OCI-M1 (cell line): Measurements from ENCODE around the gene RBMS3.
A peak's percentile ranks its signal among the peaks of the same experiment; 100 is the strongest.
"Not testable (repeated sequence)": the region's sequence is repeated elsewhere in the genome, so short reads cannot be mapped to it uniquely, and the experiment has no call there.

ENCODE experiments used
- DNase-seq: peaks from one replicate; lab custom pipeline; 2025; lab: John Stamatoyannopoulos, UW

Gene RBMS3

GRCh38 chr3:29777869-29778268, 497.0 kb downstream of the RBMS3 start:
- no peak for DNase-seq

- peak; percentile 26 for DNase-seq
These were observed 508.8 kb downstream of the RBMS3 start for GRCh38 chr3:29789686-29790085.

GRCh38 chr3:29796808-29797207, 515.9 kb downstream of the RBMS3 start:
- DNase-seq: no peak

- DNase-seq: no peak
These were observed 521.2 kb downstream of the RBMS3 start for GRCh38 chr3:29802057-29802456.

- DNase-seq: no peak
These were observed 523.2 kb downstream of the RBMS3 start for GRCh38 chr3:29804044-29804443.

GRCh38 chr3:29805757-29806156, 524.9 kb downstream of the RBMS3 start:
- DNase-seq: peak; percentile 22

- not testable (repeated sequence) for DNase-seq
These were observed 527.5 kb downstream of the RBMS3 start for GRCh38 chr3:29808324-29808723.

- no peak for DNase-seq
These were observed 541.2 kb downstream of the RBMS3 start for GRCh38 chr3:29822071-29822470.

- no peak for DNase-seq
These were observed 542.4 kb downstream of the RBMS3 start for GRCh38 chr3:29823233-29823632.

GRCh38 chr3:29826712-29827111, 545.8 kb downstream of the RBMS3 start:
- DNase-seq: no peak

- DNase-seq: no peak
These were observed 546.9 kb downstream of the RBMS3 start for GRCh38 chr3:29827756-29828155.

- DNase-seq: no peak
These were observed 548.5 kb downstream of the RBMS3 start for GRCh38 chr3:29829340-29829739.

GRCh38 chr3:29850641-29851040, 569.8 kb downstream of the RBMS3 start:
- peak; percentile 65 for DNase-seq

- DNase-seq: no peak
These were observed 571.9 kb downstream of the RBMS3 start for GRCh38 chr3:29852767-29853166.

GRCh38 chr3:29853841-29854397, 573.0 kb downstream of the RBMS3 start:
- DNase-seq: no peak

GRCh38 chr3:29854821-29855220, 574.0 kb downstream of the RBMS3 start:
- DNase-seq: no peak

GRCh38 chr3:29859726-29860270, 578.9 kb downstream of the RBMS3 start:
- no peak for DNase-seq

- no peak for DNase-seq
These were observed 583.9 kb downstream of the RBMS3 start for GRCh38 chr3:29864809-29865208.

- DNase-seq: no peak
These were observed 587.8 kb downstream of the RBMS3 start for GRCh38 chr3:29868543-29869101.

GRCh38 chr3:29870136-29870535, 589.3 kb downstream of the RBMS3 start:
- peak; percentile 64 for DNase-seq

- peak; percentile 58 for DNase-seq
These were observed 590.2 kb downstream of the RBMS3 start for GRCh38 chr3:29871087-29871486.

- DNase-seq: no peak
These were observed 599.9 kb downstream of the RBMS3 start for GRCh38 chr3:29880809-29881208.

GRCh38 chr3:29887451-29887850, 606.6 kb downstream of the RBMS3 start:
- no peak for DNase-seq

- no peak for DNase-seq
These were observed 608.3 kb downstream of the RBMS3 start for GRCh38 chr3:29889215-29889614.
